ENCODE results near the gene WBP2. TPM values are rescaled to one million over a fixed set of nuclear protein-coding genes. Genes with fewer than 3 reads are reported as not detected.

WBP2 gene
- total and polyA plus RNA-seq, 2 of the 8 experiments (the other 6 are each of a cell fraction or from before 2014, with no cell fraction given) = 48.2 to 71.2 TPM

DNA sequence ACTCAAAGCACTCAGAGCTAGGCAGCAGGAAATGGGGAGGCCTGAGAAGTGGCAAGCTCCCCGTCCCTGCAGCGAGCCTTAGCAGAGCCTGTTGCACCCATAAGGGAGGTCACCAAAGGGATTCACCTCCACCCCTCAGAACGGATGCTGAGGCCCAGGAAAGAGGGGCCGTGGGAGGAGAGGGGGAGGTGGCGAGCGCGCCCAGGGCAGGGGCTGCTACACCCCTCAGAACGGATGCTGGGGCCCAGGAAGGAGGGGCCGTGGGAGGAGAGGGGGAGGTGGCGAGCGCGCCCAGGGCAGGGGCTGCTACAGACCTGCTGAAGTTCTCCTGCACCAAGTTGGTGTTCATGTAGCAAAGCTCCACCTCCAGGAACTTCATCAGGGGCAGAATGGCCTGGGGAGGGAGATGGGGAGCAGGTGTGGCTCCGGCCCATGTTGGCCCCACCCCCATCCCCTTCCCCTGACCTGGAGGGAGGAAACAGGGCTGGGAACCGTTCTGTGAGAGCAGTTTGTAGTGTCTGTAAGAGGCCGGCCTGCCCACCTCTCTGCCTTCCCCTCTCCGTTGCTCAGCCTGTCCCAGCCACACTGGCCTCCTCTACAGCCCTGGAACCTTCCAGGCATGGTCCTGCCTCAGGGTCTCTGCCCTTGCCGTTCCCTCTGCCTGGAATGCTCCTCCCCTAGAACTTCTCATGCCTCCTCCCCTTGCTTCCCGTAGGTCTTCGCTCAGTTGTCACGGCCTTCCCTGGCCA lies 22.3 kb downstream of the WBP2 start (continued):
- no peak for TF ChIP-seq GABPA (IDR thresholded peaks at IDR 0.05; ENCODE audit: borderline replicate concordance, insufficient read depth, low read length)
- no peak for TF ChIP-seq MAFK (IDR thresholded peaks at IDR 0.05; ENCODE audit: low read depth, low read length)
- TF ChIP-seq, protein P1, sequence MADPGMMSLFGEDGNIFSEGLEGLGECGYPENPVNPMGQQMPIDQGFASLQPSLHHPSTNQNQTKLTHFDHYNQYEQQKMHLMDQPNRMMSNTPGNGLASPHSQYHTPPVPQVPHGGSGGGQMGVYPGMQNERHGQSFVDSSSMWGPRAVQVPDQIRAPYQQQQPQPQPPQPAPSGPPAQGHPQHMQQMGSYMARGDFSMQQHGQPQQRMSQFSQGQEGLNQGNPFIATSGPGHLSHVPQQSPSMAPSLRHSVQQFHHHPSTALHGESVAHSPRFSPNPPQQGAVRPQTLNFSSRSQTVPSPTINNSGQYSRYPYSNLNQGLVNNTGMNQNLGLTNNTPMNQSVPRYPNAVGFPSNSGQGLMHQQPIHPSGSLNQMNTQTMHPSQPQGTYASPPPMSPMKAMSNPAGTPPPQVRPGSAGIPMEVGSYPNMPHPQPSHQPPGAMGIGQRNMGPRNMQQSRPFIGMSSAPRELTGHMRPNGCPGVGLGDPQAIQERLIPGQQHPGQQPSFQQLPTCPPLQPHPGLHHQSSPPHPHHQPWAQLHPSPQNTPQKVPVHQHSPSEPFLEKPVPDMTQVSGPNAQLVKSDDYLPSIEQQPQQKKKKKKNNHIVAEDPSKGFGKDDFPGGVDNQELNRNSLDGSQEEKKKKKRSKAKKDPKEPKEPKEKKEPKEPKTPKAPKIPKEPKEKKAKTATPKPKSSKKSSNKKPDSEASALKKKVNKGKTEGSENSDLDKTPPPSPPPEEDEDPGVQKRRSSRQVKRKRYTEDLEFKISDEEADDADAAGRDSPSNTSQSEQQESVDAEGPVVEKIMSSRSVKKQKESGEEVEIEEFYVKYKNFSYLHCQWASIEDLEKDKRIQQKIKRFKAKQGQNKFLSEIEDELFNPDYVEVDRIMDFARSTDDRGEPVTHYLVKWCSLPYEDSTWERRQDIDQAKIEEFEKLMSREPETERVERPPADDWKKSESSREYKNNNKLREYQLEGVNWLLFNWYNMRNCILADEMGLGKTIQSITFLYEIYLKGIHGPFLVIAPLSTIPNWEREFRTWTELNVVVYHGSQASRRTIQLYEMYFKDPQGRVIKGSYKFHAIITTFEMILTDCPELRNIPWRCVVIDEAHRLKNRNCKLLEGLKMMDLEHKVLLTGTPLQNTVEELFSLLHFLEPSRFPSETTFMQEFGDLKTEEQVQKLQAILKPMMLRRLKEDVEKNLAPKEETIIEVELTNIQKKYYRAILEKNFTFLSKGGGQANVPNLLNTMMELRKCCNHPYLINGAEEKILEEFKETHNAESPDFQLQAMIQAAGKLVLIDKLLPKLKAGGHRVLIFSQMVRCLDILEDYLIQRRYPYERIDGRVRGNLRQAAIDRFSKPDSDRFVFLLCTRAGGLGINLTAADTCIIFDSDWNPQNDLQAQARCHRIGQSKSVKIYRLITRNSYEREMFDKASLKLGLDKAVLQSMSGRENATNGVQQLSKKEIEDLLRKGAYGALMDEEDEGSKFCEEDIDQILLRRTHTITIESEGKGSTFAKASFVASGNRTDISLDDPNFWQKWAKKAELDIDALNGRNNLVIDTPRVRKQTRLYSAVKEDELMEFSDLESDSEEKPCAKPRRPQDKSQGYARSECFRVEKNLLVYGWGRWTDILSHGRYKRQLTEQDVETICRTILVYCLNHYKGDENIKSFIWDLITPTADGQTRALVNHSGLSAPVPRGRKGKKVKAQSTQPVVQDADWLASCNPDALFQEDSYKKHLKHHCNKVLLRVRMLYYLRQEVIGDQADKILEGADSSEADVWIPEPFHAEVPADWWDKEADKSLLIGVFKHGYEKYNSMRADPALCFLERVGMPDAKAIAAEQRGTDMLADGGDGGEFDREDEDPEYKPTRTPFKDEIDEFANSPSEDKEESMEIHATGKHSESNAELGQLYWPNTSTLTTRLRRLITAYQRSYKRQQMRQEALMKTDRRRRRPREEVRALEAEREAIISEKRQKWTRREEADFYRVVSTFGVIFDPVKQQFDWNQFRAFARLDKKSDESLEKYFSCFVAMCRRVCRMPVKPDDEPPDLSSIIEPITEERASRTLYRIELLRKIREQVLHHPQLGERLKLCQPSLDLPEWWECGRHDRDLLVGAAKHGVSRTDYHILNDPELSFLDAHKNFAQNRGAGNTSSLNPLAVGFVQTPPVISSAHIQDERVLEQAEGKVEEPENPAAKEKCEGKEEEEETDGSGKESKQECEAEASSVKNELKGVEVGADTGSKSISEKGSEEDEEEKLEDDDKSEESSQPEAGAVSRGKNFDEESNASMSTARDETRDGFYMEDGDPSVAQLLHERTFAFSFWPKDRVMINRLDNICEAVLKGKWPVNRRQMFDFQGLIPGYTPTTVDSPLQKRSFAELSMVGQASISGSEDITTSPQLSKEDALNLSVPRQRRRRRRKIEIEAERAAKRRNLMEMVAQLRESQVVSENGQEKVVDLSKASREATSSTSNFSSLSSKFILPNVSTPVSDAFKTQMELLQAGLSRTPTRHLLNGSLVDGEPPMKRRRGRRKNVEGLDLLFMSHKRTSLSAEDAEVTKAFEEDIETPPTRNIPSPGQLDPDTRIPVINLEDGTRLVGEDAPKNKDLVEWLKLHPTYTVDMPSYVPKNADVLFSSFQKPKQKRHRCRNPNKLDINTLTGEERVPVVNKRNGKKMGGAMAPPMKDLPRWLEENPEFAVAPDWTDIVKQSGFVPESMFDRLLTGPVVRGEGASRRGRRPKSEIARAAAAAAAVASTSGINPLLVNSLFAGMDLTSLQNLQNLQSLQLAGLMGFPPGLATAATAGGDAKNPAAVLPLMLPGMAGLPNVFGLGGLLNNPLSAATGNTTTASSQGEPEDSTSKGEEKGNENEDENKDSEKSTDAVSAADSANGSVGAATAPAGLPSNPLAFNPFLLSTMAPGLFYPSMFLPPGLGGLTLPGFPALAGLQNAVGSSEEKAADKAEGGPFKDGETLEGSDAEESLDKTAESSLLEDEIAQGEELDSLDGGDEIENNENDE (IDR thresholded peaks at IDR 0.05; ENCODE audit: insufficient replicate concordance, low read length) = no peak
- no peak for TF ChIP-seq SP4 (IDR thresholded peaks at IDR 0.05; ENCODE audit: low read length)
- TF ChIP-seq RFX5 (IDR thresholded peaks at IDR 0.05; ENCODE audit: borderline replicate concordance, low read depth, low read length) = no peak
- no peak for TF ChIP-seq RAD21 (IDR thresholded peaks at IDR 0.05 in 1 of 2, conservative IDR thresholded peaks at IDR 0.05 in 1 of 2; ENCODE audit: low read depth in 2 of 2, low read length in 2 of 2)
- TF ChIP-seq HDAC6 (IDR thresholded peaks at IDR 0.05; ENCODE audit: low read depth, low read length) = no peak
- TF ChIP-seq POLR2AphosphoS5 (IDR thresholded peaks at IDR 0.05; ENCODE audit: low read depth, low read length) = no peak
- TF ChIP-seq SUZ12 (IDR thresholded peaks at IDR 0.05; ENCODE audit: low read length) = no peak
- 0 out of 2 replicates have a peak, but pooled peaks have one; percentile 10 for TF ChIP-seq TBP (IDR thresholded peaks at IDR 0.05; ENCODE audit: low read depth, low read length)
